ENCODE results near the gene WNK1.

DNA sequence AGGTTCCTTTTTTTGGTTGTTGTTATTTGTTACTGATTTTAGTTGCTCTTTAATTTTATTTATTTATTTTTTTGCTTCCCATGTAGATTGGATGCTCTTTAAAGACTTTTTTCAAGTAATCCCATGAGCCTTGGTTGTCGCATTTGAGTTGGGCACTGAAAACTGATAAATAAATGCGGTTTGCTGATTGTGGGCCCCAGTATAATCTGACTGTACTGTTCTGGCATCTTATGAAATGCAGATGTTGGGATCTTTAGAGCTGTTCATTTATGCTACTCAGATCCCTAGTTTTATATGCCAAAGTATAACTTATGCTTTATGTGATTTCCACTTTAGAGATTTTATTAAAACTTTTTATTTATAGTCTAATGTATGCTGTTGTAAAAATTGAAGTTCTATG, 33.3 kb downstream of the WNK1 start:
- TF ChIP-seq, protein P1, sequence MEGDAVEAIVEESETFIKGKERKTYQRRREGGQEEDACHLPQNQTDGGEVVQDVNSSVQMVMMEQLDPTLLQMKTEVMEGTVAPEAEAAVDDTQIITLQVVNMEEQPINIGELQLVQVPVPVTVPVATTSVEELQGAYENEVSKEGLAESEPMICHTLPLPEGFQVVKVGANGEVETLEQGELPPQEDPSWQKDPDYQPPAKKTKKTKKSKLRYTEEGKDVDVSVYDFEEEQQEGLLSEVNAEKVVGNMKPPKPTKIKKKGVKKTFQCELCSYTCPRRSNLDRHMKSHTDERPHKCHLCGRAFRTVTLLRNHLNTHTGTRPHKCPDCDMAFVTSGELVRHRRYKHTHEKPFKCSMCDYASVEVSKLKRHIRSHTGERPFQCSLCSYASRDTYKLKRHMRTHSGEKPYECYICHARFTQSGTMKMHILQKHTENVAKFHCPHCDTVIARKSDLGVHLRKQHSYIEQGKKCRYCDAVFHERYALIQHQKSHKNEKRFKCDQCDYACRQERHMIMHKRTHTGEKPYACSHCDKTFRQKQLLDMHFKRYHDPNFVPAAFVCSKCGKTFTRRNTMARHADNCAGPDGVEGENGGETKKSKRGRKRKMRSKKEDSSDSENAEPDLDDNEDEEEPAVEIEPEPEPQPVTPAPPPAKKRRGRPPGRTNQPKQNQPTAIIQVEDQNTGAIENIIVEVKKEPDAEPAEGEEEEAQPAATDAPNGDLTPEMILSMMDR (IDR thresholded peaks at IDR 0.05; ENCODE audit: insufficient read depth, low read depth, low read length), result no peak
- TF ChIP-seq EZH2 (IDR thresholded peaks at IDR 0.05; ENCODE audit: insufficient read depth, low read length), result no peak

Data from astrocyte (in vitro differentiated cells and primary cell).